Lower leg skin (tissue), 3 donors: ENCODE data around the gene KRT14.

ENCODE experiments used
- CTCF ChIP-seq, 3 donors: fragments of 450-650 bp; IDR thresholded peaks; one replicate each; pipeline ENCODE4 v1.5.1; 2016; ENCODE audit warnings: antibody characterized with exemption in 3 of 3, mild to moderate bottlenecking in 3 of 3, moderate library complexity in 2 of 3
- POLR2A ChIP-seq, 2 donors: fragments of 450-650 bp; IDR thresholded peaks; one replicate each; pipeline ENCODE4 v1.6.1; 2016 to 2017; ENCODE audit warnings: antibody characterized with exemption in 2 of 2, mild to moderate bottlenecking in 1 of 2, moderate library complexity in 1 of 2

- TF ChIP-seq CTCF (IDR thresholded peaks at IDR 0.05) (no peak), POLR2A (IDR thresholded peaks at IDR 0.05) (no peak)
Observed at GRCh38 chr17:41583137-41584127, 3.3 kb downstream of the KRT14 start.
